Measurements from ENCODE around the gene CLEC9A. TPM values are rescaled to one million over a fixed set of nuclear protein-coding genes. Genes with fewer than 3 reads are reported as not detected.

CLEC9A gene
- total and polyA plus RNA-seq, 4 donors, result 0.03 to 0.14 TPM; not detected in 2

- H3K4me1 ChIP-seq (ENCODE audit: control insufficient read depth in 4 of 4, insufficient read depth in 4 of 4, low read length in 3 of 4), result no peaks in the 10 kb centered on the region
- H3K9ac ChIP-seq (ENCODE audit: low read depth in 1 of 2, low read length in 2 of 2), result no peak within 1 kb of the TSS
- H3K27me3 ChIP-seq (ENCODE audit: control insufficient read depth in 4 of 4, insufficient read depth in 4 of 4, low read length in 3 of 4), result peaks cover 0 to 3% (median 0%) of the 10 kb centered on the region in 4 donors
- H3K4me3 ChIP-seq (ENCODE audit: low read depth in 1 of 3, low read length in 3 of 3), result no peak within 1 kb of the TSS
- H3K9me3 ChIP-seq (ENCODE audit: control insufficient read depth in 4 of 4, low read length in 3 of 4), result peaks cover 0 to 2% (median 0%) of the 10 kb centered on the region in 4 donors
- no peak for DNase-seq (ENCODE audit: low spot score)
- TF ChIP-seq ATF3 (IDR thresholded peaks at IDR 0.05), result no peak
- TF ChIP-seq HNF4A (conservative IDR thresholded peaks at IDR 0.05), result no peak
- no peak for TF ChIP-seq RXRA (IDR thresholded peaks at IDR 0.05)
- no peak for TF ChIP-seq REST (IDR thresholded peaks at IDR 0.05)
- no peak for TF ChIP-seq RAD21 (IDR thresholded peaks at IDR 0.05)
- TF ChIP-seq YY1 (IDR thresholded peaks at IDR 0.05), result no peak
- TF ChIP-seq NR2F2 (IDR thresholded peaks at IDR 0.05), result no peak
- no peak for TF ChIP-seq FOXA1 (IDR thresholded peaks at IDR 0.05)
- no peak for TF ChIP-seq ZBTB33 (IDR thresholded peaks at IDR 0.05)
- no peak for TF ChIP-seq TAF1 (conservative IDR thresholded peaks at IDR 0.05)
- TF ChIP-seq HNF4G (IDR thresholded peaks at IDR 0.05), result no peak
- no peak for TF ChIP-seq CTCF (IDR thresholded peaks at IDR 0.05; ENCODE audit: low read depth, low read length, missing input control)
- no peak for TF ChIP-seq JUND (IDR thresholded peaks at IDR 0.05)
- no peak for TF ChIP-seq MAX (IDR thresholded peaks at IDR 0.05)
- TF ChIP-seq GABPA (IDR thresholded peaks at IDR 0.05 in 1 of 2, conservative IDR thresholded peaks at IDR 0.05 in 1 of 2), result no peak
- TF ChIP-seq SP1 (IDR thresholded peaks at IDR 0.05), result no peak
- no peak for TF ChIP-seq FOXA2 (IDR thresholded peaks at IDR 0.05)
- peak within 1 kb of the TSS in 1 of 2 donors; percentile 18 for H3K27ac ChIP-seq (ENCODE audit: low read depth in 1 of 2, low read length in 2 of 2)
- WGBS, result 77% methylated on average over 3 of the region's 3 CpGs
- H3K36me3 ChIP-seq (ENCODE audit: control insufficient read depth in 4 of 4, insufficient read depth in 3 of 4, low read depth in 1 of 4, low read length in 3 of 4), result no peaks in the 10 kb centered on the region
These were observed 31.5 kb upstream of the CLEC9A start, which contains the start of gene CLEC1B for GRCh38 chr12:9999016-9999415. CLEC1B (minus strand) TSS chr12:9999121; CDS start chr12:9999100, 21 bp downstream.
